Activated CD4-positive, alpha-beta T cell treated with anti-CD3 and anti-CD28 coated beads, Interleukin-2, Interleukin-6, amounts not matched to agents 100 ng/mL and 50 ng/mL, durations not matched to agents 16 hours and 8 hours (primary cell): ENCODE results near the gene OTOS.

ENCODE experiments used
- DNase-seq: peaks from one replicate; pipeline ENCODE4 v3.0.0-alpha.2; 2020

Gene OTOS

DNA sequence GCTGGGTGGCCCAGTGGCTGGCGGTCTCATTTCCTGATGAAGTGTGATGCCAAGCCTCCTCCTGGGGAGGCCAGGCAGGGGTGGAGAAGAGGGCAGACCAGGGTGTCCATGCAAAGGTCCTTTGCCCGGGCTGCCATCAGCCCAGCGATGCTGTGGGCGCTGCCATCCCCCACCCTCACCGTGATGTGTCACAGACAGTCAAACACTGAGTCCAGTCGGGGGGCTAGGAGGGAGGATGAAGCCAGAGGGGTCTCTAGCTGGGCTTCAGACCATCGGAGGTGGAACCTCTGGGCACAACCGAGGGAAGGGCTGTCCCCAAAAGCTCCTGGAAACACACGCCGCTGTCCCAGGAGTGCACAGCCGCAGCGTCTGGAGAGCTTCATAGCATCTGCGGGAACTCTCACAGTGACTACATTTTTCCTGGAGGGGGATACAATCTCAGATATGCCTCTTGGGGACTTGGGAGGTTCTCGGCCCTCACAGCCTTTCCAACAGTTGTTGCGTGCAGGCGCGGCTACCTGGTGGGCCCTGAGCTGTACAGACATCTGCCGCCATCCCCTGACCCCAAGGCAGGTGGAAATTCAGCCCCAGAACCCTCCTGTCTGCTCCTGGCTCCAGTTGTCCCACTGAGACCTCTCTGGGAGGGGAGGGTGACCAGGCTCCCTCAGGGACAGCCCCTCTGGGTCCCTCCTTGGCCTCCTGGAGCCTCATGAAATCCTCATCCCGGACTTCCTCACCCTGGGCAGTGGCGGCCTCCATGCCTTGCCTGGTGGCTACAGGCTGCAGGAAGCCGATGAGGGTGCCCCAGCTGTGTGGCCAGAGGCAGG is 26.5 kb upstream of the OTOS start:
- no peak for DNase-seq

DNA sequence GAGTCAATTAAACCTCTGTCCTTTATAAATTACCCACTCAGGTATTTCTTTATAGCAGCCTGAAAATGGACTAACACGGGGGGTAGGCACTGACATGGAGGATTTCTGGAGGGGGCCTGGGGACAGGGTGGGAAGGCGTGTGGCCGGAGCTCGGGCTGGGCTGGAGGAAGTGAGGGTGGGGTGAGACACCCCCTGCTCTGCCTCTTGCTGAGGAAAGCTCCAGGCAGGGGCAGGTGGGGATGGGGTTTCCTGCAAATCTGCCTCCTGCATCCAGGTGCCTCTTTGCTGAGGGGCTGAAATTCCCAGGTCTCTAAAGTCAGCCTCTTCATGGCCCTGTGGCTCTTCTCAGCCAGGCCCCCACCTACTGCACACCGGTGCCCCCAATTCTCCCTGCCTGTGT is 25.7 kb upstream of the OTOS start:
- no peak for DNase-seq

DNA sequence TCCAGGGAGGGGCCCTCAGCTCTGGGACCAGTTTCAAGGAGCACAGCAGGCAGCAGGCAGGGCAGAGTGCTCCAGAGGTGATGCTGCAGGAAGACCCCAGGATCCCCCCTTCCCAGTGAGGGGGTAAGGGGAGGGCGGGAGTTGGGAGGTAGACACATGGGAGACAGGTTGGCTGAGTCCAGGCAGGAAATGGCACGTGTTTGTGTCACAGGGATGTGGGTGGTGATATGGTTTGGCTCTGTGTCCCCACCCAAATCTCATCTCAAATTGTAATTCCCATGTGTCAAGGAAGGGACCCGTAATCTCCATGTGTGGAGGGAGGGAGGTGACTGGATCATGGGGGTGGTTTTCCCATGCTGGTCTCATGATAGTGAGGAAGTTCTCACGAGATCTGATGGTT is 25.2 kb upstream of the OTOS start:
- DNase-seq, result no peak

DNA sequence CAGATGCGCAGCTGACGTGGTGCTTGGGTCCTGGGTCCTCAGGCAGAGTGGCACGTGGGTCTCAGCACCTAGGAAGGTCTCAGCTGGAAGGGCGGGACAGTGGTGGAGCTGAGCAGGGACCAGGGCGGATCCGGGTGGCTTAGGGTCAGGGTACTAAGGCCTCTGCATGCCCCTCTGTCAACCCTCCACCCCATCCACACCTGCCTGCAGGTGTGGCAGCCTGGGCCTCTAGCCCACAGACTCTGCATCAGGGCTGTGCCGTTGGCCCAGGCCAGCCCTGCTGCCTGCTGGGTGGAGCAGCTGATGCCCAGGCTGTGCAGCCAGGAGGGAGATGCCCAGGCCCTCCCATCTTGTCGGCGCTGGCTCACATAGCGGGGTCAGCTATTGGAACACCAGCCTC is 24.6 kb upstream of the OTOS start:
- no peak for DNase-seq

DNA sequence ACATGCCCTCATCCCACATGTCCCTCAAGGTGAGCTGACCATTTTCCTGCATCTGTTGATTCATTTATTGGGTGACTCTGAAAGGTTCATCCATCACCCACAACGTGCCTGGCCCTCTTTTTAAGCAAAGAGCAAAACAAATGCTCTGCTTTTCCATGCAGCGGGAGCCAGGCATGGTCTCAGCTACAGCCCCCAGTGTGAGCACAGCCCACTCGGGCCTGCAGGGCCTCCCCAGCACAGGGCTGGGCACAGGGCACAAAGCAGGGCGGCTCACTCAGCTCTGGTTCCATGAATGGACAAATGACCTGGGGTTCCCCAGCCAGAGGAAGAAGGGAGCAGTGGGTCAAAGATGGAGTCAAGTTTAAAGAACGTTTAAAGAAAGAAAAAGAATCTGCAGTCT is 24.1 kb upstream of the OTOS start:
- no peak for DNase-seq

DNA sequence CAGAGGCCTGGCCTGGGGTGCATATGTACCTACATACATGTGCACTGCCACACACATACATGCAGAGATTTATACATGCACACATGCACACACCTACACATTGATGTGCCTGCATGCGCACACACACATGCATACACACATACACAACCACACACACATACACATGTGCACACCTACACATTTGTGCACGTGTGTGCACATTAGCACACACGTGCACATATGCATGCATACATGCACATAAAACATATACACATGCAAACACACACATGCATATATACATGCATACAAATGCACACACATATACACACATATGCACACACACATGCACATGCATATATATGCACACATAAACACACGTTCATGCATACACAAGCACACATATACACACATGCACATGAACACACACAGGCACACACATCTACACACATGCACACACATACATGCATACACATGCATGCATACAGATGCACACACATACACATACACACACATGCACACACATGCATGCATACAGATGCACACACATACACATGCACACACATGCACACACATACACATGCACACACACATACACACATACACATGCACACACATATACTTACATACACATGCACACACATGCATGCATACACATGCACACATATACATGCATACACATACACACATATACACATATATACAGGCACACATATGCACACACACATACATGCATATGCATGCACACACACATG is 23.6 kb upstream of the OTOS start:
- no peak for DNase-seq

DNA sequence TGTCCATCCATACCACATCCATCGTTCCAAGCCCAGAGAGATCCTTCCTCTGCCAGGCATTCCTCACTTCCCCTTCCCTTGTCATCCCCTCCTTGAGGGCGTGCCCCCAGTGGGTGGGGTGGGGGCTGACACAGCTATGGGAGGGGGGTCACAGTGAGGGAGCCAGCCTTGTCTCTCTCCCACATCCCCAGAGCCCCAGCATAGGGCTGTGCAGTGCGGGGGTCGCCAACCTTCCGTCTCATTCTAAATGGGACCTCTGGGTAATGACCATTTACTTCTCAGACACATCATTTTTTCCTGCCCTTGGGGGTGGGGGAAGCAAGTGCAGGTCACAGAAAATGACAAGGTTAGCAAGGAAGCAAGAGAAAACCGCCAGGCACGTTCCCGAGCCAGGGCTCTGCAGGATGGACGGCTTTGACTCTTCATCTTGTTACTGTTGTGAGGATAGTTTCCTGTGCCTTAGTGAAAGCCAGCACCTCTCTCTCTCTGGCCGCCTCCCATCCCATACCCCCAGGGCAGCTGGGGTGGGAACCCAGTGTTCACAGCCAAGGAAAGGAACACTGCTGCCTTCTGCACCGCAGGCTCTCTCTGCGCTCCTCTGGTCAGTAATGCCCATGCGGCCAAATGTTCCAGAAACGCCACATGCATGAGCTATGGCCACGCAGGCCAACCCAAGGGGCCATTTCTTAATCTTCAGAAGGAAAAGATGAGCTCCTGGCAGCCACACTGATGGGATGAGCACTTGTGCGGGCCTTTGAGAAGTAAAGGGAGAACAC is 22.7 kb upstream of the OTOS start:
- no peak for DNase-seq

DNA sequence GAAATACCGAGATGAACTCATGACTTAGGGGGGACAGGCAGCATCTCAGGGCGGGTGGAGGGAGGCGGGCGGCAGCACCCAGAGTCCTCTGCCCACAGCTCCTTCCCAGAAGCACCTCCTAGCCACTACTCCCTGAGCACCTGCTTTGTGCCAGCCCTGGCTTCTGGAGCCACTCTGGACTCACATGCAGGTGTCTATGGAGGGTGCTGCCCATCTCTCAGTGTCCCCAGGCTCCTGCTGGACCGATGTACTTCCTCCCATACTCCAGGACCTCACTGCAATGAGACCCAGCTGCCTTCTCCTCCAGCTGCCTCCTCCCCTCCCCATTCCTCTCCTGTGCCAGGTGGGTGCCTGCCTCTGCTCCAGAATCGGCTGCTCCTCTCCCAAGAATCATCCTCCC is 22.1 kb upstream of the OTOS start:
- DNase-seq, result no peak

DNA sequence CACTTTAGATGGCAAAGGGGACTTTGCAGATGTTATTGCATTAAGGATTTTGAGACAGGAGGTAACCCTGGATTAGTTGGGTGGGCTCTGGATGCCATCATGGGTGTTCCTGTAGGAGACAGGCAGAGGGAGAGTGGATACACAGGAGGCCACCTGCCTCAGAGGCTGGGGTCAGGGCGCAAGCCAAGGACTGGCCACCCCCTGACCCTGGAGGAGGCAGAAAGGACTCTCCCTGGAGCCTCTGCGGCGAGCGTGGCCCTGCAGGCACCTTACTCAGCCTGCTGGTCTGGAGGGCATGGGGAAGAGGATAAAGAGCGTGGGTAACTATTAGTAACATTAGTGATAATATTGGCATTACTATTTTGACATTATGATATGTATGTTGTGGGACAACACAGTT is 21.6 kb upstream of the OTOS start:
- DNase-seq, result no peak

DNA sequence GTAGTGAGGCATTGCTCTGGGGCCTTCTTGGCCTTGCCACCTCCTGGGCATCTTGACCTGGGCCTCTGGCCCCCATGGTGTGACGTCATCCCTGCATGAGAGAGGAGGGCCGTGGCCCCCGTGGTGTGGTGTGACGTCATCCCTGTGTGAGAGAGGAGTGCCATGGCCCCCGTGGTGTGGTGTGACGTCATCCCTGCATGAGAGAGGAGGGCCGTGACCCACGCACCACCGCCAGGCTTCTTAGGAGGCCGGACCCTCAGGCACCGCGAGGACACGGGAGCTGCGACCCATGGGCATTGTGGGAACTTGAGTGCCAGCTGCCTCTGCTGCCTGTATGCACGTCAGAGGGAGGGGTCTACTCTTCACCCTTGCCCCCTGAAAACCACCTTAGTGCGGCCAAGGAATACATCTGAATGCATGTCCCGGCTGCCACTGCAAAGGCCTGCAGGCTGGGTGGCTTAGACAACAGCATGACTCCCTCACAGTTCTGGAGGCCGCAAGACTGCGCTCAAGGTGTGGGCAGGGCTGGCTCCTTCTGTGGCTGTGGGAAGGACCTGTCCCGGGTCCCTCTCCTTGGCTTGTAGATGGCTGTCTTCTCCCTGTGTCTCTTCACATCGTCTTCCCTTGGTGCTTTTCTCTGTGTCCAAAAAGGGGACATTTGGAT is 20.8 kb upstream of the OTOS start:
- no peak for DNase-seq

DNA sequence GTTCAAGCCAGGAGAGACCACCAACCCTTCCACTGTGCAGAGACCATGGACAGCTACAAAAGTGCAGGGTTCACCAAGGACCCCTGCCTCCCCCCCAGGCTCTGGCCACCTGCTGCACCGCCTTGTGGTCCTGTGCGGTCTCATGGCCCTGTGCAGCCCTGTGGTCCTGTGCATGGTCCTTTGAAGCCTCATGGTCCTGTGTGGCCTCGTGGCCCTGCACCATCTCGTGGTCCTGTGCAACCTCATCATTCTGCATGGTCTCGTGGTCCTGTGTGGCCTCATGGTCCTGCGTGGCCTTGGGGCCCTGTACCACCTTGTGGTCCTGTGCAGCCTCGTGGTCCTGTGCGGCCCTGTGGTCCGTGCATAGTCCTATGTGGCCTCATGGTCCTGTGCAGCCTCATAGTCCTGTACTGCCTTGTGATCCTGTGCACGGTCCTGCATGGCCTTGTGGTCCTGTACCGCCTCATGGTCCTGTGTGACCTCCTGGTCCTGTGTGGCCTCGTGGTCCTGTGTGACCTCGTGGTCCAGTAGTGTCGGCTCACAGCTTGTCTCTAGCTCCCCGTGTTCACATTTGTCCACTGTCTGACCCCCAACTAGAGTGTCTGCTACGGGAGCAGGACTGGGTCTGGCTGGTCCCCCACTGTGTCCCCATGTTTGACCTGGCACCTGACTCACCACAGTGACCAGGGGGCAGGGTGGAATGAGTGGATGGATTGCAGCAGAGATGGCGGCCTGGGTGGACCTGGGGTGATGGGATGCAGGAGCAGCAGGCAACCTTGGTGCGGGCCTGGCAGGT is 20.0 kb upstream of the OTOS start:
- DNase-seq, result no peak

DNA sequence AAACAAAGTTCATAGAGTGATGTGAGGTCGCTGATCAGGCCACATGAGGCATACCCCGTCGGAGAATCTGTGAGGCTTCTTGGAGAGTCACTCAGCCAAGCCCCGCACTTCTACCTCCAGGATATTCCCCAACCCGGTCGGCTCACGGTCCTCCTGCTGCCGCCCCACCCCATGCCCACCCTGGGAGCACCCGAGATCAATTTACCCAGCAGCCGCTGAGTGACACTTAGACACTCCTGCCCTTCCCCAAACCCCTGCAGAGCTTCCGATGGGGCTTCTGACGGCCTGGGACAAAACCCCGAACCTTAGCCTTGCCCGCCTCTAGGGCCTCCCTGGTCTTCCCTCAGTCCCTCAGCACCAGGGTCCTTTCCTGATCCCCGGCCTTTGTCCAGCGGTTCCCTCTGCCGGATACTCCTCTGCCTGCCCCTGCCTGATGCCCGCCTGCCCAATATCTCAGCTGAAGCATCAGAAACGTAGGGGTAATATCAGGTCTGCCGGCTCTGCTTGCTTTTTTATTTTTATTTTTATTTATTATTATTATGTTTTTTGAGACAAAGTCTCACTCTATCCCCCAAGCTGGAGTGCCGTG is 18.9 kb upstream of the OTOS start:
- no peak for DNase-seq

DNA sequence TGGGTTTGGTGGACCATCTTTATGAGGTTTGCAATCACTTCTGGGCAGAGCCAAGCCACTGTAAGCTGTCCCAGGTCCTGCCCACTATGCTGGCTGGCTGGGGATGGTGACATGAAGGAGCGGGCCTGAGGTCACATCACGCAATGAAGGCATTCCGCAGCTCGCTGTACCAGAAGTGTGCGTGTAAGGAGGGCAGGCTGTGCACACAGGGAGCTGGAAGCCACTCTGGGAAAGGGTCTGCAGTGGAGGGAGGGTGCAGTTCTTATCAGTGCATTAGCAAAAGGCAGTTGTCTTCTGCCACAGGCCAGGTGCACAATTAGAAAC is 16.7 kb upstream of the OTOS start:
- no peak for DNase-seq

DNA sequence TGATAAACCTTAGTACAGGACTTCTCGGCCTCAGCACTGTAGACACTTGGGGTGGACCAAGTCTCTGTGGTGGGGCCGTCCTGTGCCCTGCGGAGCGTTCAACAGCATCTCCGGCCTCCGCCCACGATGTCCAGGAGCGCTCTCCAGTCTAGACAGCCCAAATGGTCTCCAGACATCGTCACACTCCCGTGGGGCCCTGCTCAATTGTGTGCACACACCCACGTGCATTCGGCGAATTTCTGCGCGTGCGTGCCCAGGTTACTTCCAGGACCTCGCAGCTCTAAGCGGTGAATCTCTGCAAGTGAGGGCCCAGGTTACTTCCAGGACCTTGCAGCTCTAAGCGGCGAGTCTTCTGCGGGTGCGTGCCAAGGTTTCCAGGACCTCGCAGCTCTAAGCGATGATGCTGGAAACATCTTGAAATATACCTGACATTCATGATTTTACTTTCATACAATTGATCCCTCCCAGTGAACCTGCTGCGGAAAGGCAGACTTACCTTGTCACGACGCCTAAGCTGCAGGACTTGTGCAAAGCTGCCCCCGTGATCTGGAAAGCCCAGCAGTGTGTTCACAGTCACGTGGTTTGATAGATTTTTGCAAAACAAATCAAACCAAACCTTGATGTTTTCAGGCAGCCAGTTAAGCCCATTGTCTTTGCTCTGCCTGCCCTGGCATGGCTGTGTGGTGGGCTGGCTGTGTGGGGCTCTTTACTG is 16.1 kb upstream of the OTOS start:
- no peak for DNase-seq

DNA sequence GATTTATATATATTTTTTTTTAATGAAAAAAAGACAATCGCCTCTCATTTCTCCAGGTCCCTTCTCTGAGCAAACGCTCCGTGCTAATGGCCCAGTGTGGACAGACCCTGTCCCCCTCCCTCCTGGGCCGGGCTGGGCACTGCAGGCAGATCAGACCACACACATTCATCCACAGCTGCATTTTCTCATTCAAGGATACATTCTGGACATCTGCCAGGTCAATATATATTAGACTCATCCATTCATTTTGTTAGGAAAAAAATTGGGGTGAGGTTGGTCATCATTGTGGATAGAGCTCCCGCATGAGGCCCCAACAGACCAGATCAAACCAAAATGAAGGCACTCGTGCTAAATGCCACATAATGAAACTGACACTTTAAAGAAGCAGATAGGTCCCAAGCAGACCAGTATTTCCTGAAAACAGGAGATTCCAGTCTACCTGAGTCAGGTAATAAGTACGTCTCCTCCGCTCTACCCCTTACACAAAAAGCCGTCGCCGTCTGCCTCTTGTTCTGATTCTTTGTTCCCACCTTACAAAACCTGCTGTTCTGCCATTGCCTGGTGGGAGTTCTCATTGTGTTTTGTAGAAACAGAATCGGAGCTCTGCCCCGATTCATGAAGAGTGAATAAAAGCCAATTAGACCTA is 15.4 kb upstream of the OTOS start:
- no peak for DNase-seq

DNA sequence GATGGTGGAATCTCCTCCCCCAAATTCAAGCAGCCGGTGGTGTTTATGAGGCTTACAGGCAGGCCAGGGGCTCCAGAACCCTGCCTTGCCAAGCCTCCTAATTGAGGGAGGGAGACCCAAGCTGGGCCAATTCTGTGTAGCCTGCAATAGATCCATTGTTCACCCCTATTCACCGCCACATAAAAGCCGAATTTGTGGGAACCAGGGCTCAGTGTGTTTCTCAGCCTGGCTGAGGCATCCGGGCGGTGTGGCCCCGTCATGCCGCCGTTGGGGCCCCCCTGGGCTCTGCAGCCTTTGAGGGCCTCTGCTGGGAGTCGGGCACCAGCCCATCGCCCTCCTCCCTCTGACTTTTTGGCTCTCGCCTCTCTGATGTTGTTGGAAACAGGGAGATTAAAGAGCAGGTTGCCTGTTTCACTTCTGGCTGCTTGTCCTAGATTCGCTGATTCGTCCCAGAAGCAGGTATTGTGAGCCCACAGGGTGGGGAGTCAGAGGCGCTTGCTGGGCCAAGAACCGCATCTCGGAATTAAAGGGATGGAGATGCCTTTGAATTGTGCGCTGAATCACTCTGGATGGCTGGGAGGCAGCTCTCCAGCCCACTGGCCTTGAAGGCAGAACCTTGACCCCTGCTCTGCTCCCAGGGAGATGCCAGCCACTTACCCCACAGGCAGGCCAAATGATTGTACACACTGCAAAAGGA is 14.7 kb upstream of the OTOS start:
- no peak for DNase-seq

DNA sequence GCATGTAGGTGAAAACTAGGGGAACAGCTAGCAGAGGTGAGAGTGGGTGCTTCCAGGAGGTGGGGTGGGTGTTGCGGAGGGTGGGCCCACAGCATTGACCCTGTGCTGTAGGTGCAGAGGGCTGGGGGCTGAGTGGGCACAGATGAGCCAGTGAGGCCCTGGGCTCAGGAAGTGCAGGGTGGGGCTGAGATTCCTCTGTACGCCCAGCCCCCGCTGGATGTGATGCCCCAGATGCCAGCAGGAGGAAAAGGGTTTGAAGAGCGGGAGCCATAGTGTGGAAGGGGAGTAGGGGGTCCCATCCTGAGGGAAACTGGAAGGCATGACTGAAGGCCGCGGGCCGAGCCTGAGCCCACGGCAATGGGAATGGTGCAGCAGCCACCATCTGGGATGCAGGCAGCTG is 14.1 kb upstream of the OTOS start:
- DNase-seq, result no peak

DNA sequence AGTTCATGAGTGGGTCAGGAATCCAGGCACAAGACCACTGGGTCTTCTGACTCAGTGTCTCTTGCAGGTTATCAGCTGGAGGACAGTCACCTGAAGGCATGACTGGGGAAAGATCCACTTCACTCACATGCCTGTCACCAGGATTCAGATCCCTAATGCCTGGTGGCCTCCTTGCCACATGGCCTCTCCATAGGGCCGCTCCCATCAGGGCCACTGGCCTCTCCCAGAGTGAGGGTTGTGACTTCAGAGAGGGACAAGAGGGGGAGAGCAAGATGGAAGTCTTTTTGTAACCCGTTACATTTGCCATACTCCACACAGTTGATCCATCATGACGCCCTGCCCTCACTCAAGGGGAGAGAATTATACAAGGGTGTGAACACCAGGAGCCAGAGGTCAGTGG is 13.0 kb upstream of the OTOS start:
- DNase-seq, result no peak

DNA sequence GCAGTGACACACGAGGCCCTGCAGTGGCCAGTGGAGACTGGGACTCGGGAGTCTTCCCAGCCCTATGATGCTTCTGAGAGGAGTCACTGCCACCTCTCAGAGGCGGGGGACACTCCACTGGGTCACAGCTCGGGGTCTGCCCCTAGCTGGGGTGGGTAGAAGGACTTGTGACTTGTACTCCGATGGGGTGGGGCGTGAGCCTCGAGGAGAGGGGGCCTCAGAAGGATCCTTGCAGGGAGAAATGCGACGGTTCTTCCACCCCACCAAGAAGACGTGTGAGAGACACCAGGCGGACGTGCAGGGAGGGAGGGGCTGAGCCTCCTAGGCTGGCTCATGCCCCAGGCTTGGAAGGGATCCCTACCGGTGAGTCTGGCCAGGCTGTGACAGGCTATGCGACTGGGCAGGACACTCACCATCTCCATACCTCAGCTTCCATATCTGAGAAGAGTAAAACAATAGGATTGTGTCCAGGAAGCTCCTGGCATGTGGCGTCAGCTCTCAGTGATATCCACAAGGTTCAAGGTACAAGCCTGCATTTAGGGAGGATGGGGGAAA is 11.1 kb upstream of the OTOS start:
- DNase-seq, result no peak
